Measurements from ENCODE around the gene SLC52A1. TPM values are rescaled to one million over a fixed set of nuclear protein-coding genes. Genes with fewer than 3 reads are reported as not detected.

The SLC52A1 gene
- polyA plus RNA-seq, 1 of the 3 experiments (the other 2 are of a cell fraction) = 0.49 TPM

GRCh38 chr17:5014357-5014756 lies 20.9 kb downstream of the SLC52A1 start:
- no peaks in the 10 kb centered on the region for H3F3A ChIP-seq (replicated peaks; ENCODE audit: insufficient read depth)
- H2AFZ ChIP-seq (ENCODE audit: low read depth) = no peak overlapping the region
- no peaks in the 10 kb centered on the region for H3K4me1 ChIP-seq (ENCODE audit: control insufficient read depth in 1 of 2, insufficient read depth in 2 of 2, low read depth in 1 of 2, low read length in 1 of 2)
- WGBS (ENCODE audit: low lambda C conversion rate) = 87% methylated on average over 4 of the region's 4 CpGs
- H3K36me3 ChIP-seq (replicated peaks in 1 of 2; ENCODE audit: control insufficient read depth in 1 of 2, insufficient read depth in 2 of 2, low read length in 1 of 2) = peaks cover 25 to 30% of the 10 kb centered on the region in 2 experiments
- DNase-seq = no peak
- no peaks in the 10 kb centered on the region for H4K20me1 ChIP-seq (ENCODE audit: insufficient read depth)
- ChIA-PET CTCF (no interaction called here), POLR2A (no interaction called here)
- H3K4me2 ChIP-seq = no peak overlapping the region
- H3K9me2 ChIP-seq = no peaks in the 10 kb centered on the region
- H3K27ac ChIP-seq (ENCODE audit: low read depth in 2 of 2, low read length in 1 of 2) = no peak overlapping the region
- H3K9ac ChIP-seq = no peak overlapping the region
- TF ChIP-seq TAF1 (IDR thresholded peaks at IDR 0.05; ENCODE audit: borderline replicate concordance, low read depth, low read length) = no peak
- TF ChIP-seq MXI1 (IDR thresholded peaks at IDR 0.05; ENCODE audit: low read depth, low read length) = no peak
- TF ChIP-seq RFX5 (IDR thresholded peaks at IDR 0.05; ENCODE audit: low read length) = no peak
- no peak for TF ChIP-seq NRF1 (IDR thresholded peaks at IDR 0.05; ENCODE audit: low read depth, low read length)
- H3K9me3 ChIP-seq = no peaks in the 10 kb centered on the region
- no peak overlapping the region for H3K4me3 ChIP-seq (ENCODE audit: low read depth in 2 of 2, low read length in 1 of 2)
- no peaks in the 10 kb centered on the region for H3K27me3 ChIP-seq (ENCODE audit: insufficient read depth)
- H3K79me2 ChIP-seq (ENCODE audit: insufficient read depth) = no peaks in the 10 kb centered on the region

GRCh38 chr17:5011928-5012327 lies 23.3 kb downstream of the SLC52A1 start:
- 78% methylated on average over 6 of the region's 6 CpGs for WGBS (ENCODE audit: low lambda C conversion rate)
- H3K79me2 ChIP-seq (ENCODE audit: insufficient read depth) = no peaks in the 10 kb centered on the region
- no peak overlapping the region for H3K9ac ChIP-seq
- DNase-seq = no peak
- ChIA-PET CTCF (interaction anchor here (0.6 kb wide), 1 partner anchor 102 kb away, joined by 3 read pairs; no protein-coding TSS in a partner anchor), POLR2A (no interaction called here)
- H3K4me2 ChIP-seq = no peak overlapping the region
- H3K4me3 ChIP-seq (ENCODE audit: low read depth in 2 of 2, low read length in 1 of 2) = no peak overlapping the region
- no peaks in the 10 kb centered on the region for H3K9me2 ChIP-seq
- no peaks in the 10 kb centered on the region for H3K9me3 ChIP-seq
- H2AFZ ChIP-seq (ENCODE audit: low read depth) = no peak overlapping the region
- no peaks in the 10 kb centered on the region for H3K27me3 ChIP-seq (ENCODE audit: insufficient read depth)
- no peaks in the 10 kb centered on the region for H4K20me1 ChIP-seq (ENCODE audit: insufficient read depth)
- no peaks in the 10 kb centered on the region for H3F3A ChIP-seq (replicated peaks; ENCODE audit: insufficient read depth)
- no peak for TF ChIP-seq SIN3A (IDR thresholded peaks at IDR 0.05; ENCODE audit: borderline replicate concordance, low read depth, low read length)
- TF ChIP-seq JUND (IDR thresholded peaks at IDR 0.05) = no peak
- TF ChIP-seq FOSL2 (IDR thresholded peaks at IDR 0.05; ENCODE audit: borderline replicate concordance, low read depth) = peak; percentile 42; the same call in 1 of the 2 replicates
- TF ChIP-seq TEAD4 (IDR thresholded peaks at IDR 0.05; ENCODE audit: borderline replicate concordance, insufficient read depth) = no peak
- no peak for TF ChIP-seq CHD2 (IDR thresholded peaks at IDR 0.05; ENCODE audit: low read length, partially characterized antibody)
- TF ChIP-seq IRF3 (IDR thresholded peaks at IDR 0.05; ENCODE audit: low read depth, low read length) = no peak
- TF ChIP-seq MEF2A (IDR thresholded peaks at IDR 0.05; ENCODE audit: borderline replicate concordance, low read depth) = no peak
- TF ChIP-seq FOXJ3 (CRISPR knock-in tag; IDR thresholded peaks at IDR 0.05) = no peak
- no peak for TF ChIP-seq NFIC (IDR thresholded peaks at IDR 0.05; ENCODE audit: borderline replicate concordance)
- peak; percentile 63; the same call in 1 of the 2 replicates for TF ChIP-seq REST (IDR thresholded peaks at IDR 0.05; ENCODE audit: low read depth, low read length)
- TF ChIP-seq YY1 (IDR thresholded peaks at IDR 0.05; ENCODE audit: low read depth) = no peak
- no peak for TF ChIP-seq TCF12 (IDR thresholded peaks at IDR 0.05)
- no peak for TF ChIP-seq USF2 (IDR thresholded peaks at IDR 0.05; ENCODE audit: borderline replicate concordance, low read depth, low read length)
- no peak for TF ChIP-seq MAX (IDR thresholded peaks at IDR 0.05; ENCODE audit: low read depth)
- TF ChIP-seq PBX3 (IDR thresholded peaks at IDR 0.05) = no peak
- TF ChIP-seq TAF1 (IDR thresholded peaks at IDR 0.05; ENCODE audit: borderline replicate concordance, low read depth, low read length) = no peak
- no peak overlapping the region for H3K27ac ChIP-seq (ENCODE audit: low read depth in 2 of 2, low read length in 1 of 2)
- no peaks in the 10 kb centered on the region for H3K4me1 ChIP-seq (ENCODE audit: control insufficient read depth in 1 of 2, insufficient read depth in 2 of 2, low read depth in 1 of 2, low read length in 1 of 2)
- peaks cover 34 to 39% of the 10 kb centered on the region in 2 experiments for H3K36me3 ChIP-seq (replicated peaks in 1 of 2; ENCODE audit: control insufficient read depth in 1 of 2, insufficient read depth in 2 of 2, low read length in 1 of 2)

Measured in SK-N-SH (cell line).